ENCODE measurements around the gene ANXA7.
A peak's percentile ranks its signal among the peaks of the same experiment; 100 is the strongest.

The ANXA7 gene

DNA sequence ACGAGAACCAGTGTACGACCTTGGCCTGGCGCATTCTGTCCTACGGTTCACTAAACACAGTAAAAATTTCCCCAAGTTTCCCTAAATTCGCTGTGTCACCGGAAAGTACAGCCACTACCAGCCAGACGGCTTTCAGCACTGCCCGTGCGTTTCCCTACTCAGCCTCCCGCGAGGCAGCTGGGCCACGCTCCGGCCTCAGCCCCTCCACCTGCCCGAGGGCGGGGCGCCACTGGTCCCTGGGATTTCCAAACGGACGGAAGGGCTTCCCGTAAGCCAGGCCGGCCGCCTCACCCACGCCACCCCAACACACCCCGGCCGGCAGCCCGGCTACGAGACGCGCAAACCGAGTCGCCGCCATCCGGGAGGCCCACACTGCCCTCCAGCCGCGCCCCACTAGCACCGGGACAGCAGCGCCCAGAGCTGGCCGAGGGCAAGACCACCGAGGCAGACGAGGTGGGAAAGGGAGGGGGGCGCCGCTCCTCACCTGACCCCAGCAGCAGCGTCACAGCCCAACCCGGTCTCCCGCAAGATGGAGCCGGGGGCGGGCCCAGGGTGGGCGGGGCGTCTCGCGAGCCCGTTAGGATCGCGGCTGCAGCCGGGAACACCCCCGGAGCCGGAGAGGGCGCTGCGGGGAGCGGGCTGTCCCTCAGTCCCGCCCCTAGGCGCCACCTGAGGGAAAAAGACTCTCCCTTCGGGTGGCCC, at the start of gene ANXA7:
TSS of gene ANXA7 (minus strand) at position 531 of the 702 bp plus-strand sequence. CDS start 13,202 bp downstream, outside the sequence.
- DNase-seq (ENCODE audit: low read depth in 1 of 2, low spot score in 1 of 2): peak; percentile 86 to 91

DNA sequence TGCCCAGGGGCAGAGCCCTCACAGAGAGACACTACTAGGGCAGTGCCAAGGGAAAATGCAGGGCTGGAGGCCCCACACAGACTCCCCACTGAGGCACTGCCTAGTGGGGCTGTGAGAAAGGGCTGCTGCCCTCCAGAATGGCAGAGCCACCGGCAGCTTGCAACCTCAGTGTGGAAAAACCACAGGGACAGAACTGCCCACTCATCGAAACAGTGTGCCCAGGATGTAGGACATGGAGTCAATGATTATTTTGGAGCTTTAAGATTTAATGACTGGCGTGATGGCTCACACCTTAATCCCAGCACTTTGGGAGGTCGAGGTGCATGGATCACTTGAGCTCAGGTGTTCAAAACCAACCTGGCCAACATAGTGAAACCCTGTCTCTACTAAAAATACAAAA, 47.0 kb upstream of the ANXA7 start:
- no peak for DNase-seq (ENCODE audit: low read depth in 1 of 2, low spot score in 1 of 2)

DNA sequence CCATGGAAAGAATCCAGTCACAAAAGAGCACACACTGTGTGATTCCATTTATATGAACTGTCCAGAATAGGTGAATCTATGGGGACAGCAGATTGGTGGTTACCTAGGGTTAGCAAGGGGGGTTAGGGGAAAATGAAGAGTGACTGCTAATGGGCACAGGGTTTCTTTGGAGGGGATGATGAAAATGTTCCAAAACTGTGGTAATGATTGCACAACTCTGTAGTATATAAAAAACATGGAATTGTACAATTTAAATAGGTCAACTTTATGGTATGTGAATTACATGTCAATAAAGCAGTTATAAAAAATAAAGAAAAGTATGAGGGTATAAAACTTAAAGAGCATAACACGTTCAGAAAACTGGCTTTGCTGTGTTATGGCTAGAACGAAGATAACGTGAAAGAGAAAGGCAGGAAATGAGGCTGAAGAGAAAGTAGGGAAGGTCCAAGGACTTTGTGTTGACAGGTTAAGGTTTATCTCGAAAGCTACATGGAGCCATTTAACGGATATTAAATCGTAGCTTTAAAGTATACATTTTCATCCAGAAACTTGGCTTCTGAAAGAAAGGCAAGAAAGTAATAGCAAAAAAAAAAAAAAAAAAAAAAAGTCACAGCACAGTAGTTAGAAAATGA, 45.9 kb upstream of the ANXA7 start:
- no peak for DNase-seq (ENCODE audit: low read depth in 1 of 2, low spot score in 1 of 2)

DNA sequence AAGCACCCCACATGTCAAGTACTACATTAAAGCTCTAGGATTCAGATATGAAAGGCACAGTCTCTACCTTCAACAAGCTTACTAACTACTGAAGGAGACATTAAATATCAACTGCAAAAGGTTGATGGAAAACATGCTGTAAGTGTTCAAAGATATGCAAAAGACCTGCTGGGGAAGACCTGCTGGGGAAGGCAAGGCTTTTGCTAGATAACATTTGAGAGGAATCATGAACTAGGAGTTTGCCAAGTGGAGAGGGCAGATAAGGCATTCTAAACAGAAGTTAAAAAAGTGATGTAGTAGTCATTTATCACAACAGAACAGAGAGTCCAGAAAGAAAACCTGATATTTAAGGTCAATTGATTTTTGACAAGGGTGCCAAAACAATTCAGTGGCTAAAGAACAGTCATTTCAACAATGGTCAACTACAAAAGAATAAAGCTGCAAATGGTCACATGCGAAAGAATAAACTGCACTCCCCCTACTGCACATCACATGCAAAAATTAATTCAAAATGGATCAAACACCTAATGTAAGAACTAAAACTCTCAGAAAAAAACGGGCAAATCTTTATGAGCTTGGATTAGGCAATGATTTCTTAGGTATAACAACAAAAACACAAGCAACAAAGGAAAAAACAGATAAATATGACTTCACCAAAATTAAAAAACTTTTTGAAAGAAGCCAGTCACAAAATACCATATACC, 42.5 kb upstream of the ANXA7 start:
- DNase-seq (ENCODE audit: low read depth in 1 of 2, low spot score in 1 of 2): no peak

DNA sequence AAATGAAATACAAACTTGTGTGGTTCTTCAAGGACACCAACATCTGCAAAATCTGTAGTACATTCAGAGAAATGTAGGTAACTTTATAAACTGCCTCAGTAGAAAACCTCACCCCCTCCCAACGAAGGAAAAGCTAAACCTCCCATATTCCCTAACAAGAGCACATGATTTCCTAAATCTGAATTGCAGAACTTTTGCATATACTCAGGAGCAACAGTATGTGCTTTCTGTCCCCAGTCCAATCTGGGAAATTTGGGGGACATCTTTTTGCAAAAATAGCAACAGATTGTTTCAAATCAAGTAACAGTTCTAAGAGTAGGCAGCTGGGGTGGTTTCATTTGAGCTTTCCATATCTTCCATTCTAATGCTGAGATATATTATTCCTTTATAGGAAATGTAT, 35.3 kb upstream of the ANXA7 start:
- DNase-seq (ENCODE audit: low read depth in 1 of 2, low spot score in 1 of 2): no peak

DNA sequence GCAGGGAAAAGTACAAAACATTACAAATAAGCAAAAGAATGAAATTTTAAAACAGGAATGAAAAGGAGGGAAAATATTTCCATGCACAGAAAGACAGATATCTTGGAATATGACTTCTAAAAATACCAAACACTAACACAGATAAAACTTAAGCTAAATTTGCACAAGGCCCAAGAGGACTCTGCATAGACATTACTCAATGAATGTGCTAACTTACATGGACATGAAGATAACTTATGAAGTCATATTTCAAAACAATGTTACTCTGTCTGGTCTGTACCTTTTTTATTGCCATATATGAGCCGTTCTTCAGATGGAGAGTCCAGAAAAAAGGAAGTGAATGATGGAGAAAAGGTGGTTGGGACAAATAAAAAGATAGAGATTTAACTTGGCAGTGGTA, 34.5 kb upstream of the ANXA7 start:
- DNase-seq (ENCODE audit: low read depth in 1 of 2, low spot score in 1 of 2): no peak

DNA sequence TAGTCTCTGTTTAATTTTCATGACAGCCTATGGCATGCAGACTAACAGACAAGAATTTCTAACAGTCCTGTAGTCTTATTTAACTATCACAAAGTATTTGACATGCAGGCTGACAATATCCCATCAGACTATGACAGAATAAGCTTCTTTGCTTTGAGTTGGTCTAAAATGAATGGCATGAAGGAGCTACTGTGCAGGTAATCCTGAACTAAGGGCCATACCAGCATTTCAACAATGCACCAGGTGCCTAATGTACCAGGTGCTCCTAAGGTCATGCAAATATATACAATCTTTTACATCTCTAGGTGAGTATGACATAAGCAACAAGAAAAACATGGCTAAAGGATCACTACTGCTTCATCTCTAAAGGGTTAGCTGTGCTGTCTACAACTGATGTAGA, 33.1 kb upstream of the ANXA7 start:
- no peak for DNase-seq (ENCODE audit: low read depth in 1 of 2, low spot score in 1 of 2)

DNA sequence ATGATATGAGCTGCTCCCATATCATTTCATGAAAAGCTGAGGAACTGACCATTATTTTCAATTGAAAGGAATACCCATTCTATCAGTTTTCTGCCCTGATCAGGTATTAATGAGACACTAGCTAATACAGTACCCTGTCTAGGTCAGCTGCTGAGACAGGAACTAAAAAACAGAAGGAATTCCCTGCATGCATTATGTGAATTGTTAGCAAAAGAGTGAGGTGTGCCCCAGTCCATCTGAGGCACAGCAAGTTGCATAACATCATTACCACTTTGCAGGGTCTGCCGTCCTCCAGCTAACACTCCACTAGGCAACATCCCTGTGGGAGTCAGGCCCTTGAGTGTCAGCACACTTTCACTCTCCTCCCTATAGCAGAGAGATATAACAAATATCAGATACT, 30.6 kb upstream of the ANXA7 start:
- no peak for DNase-seq (ENCODE audit: low read depth in 1 of 2, low spot score in 1 of 2)

DNA sequence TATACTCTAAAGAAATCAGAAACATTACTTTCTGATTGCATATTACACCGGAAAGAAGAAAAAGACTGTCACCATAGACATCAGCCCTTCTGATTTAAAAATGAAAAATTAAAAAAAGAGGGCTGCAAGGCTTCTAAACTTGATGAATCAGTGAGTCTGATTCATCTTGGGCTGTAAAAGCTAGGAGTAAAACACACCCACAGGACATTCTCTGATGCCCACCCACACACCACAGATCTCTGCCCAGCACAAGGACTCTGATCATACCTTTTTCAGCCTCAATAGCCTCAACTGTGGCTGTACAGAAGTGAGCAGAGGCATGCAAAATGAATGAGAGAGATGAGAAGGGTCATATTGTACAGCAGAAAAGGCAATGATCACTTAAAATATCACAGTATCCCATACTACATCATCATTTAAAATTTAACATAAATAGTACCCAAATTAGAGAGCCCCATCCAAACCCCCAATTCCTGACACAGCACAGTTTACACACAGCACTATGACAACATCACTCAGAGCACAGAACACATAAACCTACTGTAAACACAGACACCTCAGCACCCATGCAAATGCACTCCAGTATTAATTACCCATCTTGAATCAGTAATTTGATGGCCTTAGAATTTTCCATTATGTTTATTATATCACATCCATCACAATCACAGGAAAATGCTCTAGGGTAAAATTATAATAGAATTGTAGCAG, 25.9 kb upstream of the ANXA7 start:
- DNase-seq (ENCODE audit: low read depth in 1 of 2, low spot score in 1 of 2): no peak

DNA sequence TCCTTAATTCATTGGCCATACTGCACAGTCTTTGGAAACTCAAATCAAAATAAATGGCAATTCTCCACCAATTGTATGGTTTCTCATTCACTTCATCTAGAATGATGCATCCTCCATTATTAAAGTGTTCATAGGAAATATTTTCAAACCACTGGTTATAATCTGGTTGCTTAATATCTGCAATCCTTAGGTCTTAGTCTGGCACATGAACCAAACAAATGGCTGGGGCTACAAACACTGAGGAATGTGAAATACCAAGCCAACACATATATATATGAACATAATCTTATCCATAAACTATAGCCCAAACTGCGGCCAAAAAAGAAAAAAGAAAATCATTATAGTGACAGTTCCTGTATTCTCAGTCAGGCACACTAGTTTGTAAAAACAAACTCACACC, 25.2 kb upstream of the ANXA7 start:
- no peak for DNase-seq (ENCODE audit: low read depth in 1 of 2, low spot score in 1 of 2)

DNA sequence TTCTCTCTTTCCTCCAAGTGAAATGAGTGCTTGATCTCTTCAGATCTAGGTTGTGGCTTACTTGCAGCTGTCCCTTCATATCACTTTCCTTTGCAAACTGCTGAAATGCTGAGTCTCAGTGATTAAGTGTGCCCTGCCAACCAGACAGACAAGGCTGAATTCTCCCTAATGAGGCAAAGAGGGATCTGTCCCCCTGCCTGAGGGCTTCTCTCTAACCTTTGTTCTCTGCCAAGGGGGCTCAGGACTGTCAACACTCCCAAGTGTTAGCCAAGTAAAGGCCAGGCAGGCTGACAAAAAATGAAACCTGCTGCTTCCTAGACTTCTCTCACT, 19.6 kb upstream of the ANXA7 start, which contains the start of gene MSS51:
TSS of gene MSS51 (minus strand) at position 24 of the 330 bp plus-strand sequence. CDS start 5,277 bp downstream, outside the sequence.
- DNase-seq (ENCODE audit: low read depth in 1 of 2, low spot score in 1 of 2): no peak

DNA sequence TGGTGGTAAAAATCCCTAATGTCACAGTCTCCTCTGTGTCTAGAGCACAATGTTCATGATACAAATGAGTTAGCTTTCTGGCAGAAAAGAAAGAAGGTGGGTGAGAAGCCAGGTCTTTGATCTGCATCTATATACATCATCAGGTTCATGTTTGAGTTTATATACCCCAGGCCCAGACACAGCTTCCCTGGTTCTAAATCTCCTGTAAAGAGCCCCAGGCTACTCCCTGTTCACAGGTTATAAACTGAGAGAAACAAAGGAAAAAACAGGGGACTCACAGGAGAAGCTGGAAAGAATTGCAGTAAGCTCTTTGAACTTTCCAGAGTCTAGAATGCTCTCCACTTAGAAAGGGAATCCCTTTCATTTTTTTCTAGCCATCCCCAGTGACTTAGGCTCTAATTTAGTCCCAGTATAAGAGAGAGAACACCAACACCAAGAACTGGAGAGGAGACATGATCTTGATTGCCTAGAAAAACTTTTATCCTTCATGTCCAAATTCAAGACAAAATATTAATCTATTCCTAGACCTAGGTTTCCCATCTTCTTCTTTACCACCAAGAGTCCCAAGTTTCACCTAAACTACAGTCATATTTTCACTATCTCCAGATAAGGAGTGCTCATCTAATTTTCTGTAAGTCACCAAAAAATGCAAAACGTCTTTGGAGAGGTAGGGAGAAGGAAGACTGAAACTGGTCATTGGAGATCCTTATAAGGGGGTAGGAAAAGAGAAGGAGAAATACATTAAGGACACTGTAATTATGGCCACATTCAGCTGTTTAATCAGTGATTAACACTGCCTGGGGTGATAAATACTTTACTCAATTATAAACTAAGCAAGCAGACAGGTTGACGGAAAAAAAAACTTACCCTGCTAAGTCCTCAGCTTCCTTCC, 19.0 kb upstream of the ANXA7 start:
- no peak for DNase-seq (ENCODE audit: low read depth in 1 of 2, low spot score in 1 of 2)

DNA sequence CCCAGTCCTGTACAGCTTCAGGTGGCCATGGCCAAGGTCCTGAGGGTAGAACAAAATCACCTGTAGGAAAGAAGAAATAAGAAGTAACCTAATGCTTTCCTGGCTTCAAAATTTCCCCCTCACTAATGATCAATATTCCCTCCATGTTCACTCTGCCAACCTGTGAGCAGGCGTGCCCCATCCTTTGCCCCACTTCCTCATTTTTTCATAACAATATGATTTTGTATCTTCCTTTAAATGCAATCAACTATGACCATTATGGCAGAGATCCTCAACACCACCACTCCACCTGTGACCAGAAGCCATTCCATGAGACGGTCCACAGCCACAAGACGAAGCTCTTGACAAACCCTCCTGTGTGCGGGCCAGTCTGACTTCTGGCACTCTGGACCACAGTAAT, 12.5 kb upstream of the ANXA7 start:
- no peak for DNase-seq (ENCODE audit: low read depth in 1 of 2, low spot score in 1 of 2)

DNA sequence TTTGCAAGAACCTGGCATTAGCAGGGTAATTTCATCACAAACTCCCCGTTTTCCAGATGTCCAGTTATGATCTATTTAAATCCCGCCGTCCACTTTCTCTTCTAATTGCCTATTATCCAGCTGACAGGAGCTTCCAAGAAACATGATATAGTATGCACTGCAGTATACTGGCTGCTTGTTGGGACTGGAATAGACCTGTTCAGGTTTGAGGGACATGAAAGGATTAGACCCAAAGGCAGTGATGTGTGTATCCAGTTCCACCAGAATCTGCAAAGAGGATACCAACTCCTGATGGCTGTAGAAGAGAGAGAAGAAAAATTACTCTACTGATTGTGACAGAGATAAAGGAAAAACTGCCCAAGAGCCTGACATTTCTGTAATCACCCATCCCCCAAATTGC, 10.6 kb upstream of the ANXA7 start:
- DNase-seq (ENCODE audit: low read depth in 1 of 2, low spot score in 1 of 2): no peak

DNA sequence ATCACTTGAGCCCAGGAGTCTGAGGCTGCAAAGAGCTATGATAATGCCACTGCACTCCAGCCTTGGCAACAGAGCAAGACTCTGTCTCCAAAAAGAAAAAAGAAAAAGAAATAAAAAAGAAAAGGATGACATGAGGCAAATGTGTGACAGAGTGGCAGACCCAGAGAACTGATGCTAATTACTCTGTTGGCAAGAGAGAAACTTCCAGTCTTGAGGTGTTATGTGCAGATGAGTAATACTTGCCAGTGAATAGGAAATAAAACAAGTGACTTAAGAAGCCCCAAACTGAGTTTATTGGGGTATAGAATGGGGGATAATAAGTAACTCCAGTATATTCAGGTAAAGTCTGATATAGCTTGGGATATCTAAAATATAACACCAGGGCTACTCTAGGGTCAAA, 9.5 kb upstream of the ANXA7 start:
- no peak for DNase-seq (ENCODE audit: low read depth in 1 of 2, low spot score in 1 of 2)

DNA sequence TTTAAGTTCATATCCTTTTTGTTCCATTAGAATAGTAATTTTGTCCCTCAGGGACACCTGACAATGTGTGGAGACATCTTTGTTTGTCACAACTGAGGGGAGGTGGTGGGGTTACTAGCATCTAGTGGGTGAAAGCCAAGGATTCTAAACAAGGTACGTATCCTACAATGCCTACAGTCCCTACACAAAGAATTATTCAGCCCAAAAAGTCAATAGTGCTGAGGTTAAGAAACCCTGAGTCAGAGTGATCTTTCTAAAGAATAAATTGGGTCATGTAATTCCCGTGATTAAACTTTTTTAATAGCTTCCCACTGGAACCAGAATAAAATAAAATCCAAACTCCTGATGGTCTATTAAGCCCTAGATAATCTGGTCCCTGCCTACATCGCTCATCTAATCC, 2.7 kb upstream of the ANXA7 start:
- DNase-seq (ENCODE audit: low read depth in 1 of 2, low spot score in 1 of 2): no peak

DNA sequence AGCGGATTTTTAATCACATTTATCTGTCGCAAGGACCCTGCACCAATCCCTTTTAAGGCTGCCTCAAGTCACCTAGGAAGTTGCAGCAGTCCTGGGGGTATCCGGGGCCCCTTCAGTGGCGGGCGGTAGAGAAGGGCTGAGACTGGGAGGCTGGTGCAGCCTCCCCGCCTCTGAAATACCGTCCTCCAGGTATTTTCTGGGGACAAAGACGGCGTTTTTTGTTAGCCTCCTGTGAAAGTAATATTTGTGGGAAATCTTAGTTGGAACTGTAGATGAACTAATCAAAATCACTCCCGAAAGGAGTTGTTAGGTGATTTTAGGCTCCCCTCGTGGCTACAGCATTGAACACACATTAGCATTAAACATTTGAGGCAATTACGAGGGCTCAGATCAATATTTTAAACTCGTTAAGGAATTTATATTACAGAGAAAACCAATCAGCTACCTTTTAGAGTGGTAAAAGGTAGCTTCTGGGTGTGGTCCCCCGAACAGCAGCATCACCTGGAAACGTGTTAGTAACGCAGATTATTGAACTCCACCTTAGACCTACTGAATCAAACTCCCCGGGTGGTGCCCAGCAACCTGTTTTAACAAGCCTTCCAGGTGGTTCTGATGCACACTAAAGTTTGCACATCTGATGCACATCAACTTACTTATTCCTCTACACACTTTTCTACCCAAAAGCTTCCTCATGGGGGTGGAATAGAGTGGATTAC, 530 bp upstream of the ANXA7 start:
- DNase-seq (ENCODE audit: low read depth in 1 of 2, low spot score in 1 of 2): no peak

DNA sequence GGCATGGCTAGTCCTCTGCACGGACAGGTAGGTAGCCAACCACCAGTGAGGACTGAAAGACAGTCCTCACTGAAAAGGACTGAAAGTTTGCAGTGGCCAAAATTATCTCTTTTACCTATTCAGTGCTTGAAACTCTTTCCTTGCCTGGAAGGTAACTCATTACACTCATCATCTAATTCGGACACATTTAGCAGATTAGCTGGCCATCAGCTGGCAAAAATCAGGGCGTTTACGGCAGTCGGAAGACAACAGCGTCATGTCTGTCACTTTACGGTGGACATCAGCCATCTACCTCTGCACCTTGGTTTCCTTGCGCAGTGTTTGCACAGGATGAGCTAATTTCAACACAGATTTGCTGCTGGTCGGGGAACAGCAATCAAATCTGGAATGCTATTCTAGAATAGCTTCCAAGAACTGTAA, 740 bp downstream of the ANXA7 start:
- no peak for DNase-seq (ENCODE audit: low read depth in 1 of 2, low spot score in 1 of 2)

DNA sequence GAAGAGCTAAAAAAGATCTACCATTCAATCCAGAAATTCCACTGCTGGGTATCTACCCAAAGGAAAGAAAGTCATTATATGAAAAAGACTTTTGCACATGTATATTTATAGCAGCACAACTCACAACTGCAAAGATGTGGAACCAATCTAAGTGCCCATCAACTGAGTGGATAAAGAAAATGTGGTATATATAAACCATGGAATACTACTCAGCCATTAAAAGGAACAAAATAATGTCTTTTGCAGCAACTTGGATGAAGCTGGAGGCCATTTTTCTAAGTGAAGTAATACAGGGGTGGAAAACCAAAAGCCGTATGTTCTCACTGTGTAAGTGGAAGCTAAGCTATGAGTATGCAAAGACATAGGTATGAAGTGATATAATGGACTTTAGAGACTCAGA, 3.0 kb downstream of the ANXA7 start:
- no peak for DNase-seq (ENCODE audit: low read depth in 1 of 2, low spot score in 1 of 2)

DNA sequence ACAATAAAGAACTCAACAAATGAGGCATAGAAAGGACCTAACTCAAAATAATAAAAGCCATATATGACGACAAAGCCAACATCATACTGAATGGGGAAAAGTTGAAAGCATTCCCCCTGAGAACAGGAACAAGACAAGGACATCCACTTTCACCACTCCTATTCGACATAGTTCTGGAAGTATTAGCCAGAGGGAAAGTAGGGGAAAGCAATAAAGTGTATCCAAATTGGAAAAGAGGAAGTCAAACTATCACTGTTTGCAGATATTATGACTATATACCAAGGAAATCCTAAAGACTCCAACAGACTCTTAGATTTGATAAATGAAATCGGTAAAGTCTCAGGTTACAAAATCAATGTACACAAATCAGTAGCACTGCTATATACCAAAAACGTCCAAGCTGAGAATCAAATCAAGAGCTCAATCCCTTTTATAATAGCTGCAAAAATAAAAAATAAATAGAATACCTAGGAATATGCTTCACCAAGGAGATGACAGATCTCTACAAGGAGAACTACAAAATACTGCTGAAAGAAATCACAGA, 4.8 kb downstream of the ANXA7 start:
- no peak for DNase-seq (ENCODE audit: low read depth in 1 of 2, low spot score in 1 of 2)
